ENCODE results near the gene DBX1.

DNA sequence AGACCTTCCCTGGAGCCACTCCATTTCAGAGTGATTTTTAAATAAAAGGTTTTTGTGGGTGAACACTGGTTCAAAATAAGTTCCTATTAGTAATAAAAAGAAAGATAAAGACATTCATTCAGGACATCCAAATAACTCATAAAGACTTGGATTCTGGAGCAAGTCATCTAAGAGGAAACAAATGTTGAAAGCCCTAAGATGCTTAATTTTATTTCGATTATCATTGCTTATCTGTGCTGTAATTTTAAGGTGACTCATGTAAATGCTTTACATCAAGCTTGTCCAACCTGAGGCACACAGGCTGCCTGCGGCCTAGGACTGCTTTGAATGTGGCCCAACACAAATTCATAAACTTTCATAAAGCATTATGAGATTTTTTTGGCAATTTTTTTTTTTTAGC, 34.2 kb upstream of the DBX1 start:
- no peak for TF ChIP-seq CTCF (conservative IDR thresholded peaks at IDR 0.05; ENCODE audit: low read depth, low read length)
- no peak for TF ChIP-seq EZH2phosphoT487 (IDR thresholded peaks at IDR 0.05; ENCODE audit: borderline replicate concordance, low read length)
- no peak for TF ChIP-seq EZH2 (IDR thresholded peaks at IDR 0.05; ENCODE audit: low read length, unreplicated experiment)

All from PC-3 (cell line).